Mucosa of gallbladder (tissue), 1 donor: ENCODE data around the gene PLCH2. TPM values are rescaled to one million over a fixed set of nuclear protein-coding genes. Genes with fewer than 3 reads are reported as not detected.
"Not testable (repeated sequence)": the region's sequence is repeated elsewhere in the genome, so short reads cannot be mapped to it uniquely, and the experiment has no call there.

Experiments
- DNase-seq: peaks from one replicate; pipeline ENCODE4 v3.0.0-alpha.2; 2020; ENCODE audit warnings: low spot score
- total RNA-seq: library from RNA; stranded (reverse); gene quantifications from one replicate; pipeline ENCODE4 v1.2.1, GENCODE V29; 2021
- donor health status: DM: no; HTN: no; CAD: no.

The PLCH2 gene
- total RNA-seq, 1 donor from 2014 or later, result 8.1 TPM

DNA sequence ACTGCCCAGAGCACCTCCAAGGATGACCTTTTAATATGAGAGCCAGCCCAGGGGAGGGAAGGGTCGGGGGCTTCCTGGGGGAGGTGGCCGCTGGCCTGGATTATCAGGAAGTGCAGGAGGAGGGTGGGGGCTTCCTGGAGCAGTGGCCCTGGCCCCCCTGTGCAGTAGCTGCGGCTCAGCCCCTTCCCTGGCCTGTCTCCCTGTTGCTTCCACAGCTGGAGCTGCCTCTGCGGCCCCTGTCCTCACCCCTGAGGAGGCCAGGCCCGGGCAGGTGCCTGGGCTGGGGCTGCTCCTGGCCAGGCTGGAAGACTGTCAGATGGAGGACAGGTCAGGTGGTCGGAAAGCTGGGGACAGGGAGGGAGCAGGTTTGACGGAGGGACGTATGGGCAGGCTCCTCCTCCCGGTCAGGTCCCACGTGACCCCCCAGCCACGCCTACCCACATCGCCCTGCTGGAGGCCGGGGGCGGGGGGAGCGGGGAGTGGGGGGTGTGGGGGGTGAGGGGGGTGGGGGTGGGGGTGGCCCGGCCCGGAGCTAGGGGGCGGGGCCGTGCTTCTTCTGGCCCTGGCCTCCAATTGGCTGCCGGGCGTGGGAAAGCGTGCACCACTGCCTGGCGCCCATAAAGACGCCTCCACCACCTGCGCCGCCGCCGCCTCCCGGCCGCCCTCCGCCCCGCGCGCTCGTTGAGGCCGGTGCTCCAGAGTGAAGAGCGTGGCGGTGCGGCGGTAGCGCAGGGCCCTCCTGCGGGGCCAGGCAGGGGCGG lies 69.8 kb downstream of the PLCH2 start:
- DNase-seq, result peak; percentile 92

- DNase-seq, result peak; percentile 90
Observed at GRCh38 chr1:2546515-2547209, 70.6 kb downstream of the PLCH2 start.

DNA sequence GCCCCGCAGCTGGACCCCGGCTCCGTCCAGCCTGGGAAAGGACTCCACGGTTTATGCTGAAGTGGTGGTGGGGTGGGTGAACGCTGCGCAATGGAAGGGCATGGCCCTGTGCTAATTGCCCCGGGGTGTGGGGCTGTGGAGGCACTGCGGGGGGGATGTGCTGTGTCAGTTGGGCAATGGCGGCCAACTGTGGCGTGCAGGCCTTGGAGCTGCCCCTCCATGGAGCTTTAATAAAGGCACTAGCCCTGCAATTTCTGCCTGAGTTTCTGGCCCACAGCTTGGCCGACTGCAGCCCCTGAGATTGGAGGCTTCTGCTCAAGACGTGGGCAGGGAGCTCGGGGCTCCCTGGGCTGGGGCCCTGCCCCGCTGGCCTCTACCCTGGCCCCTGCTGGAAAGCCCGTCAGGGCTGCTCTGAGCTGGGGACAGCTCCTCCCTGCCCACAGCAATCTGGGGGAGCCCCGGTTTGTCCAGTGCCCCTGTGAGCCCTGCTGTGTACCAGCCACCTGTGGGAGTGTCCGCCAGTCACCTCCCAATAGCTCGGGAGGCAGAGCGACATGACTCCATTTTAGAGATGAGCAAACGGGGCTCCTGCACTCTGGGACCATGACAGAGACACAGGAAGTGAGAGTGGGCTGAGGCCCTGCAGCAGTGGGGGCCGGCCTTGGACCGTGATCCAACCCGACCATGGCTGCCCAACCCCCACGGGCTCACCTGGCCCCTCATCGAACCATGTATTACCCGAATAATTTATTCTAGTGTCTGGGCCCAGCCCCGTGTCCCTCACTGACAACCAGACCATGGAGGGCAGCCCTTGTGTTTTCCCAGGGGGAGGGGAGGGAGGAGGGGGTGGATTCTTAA lies 71.3 kb downstream of the PLCH2 start:
- no peak for DNase-seq

DNA sequence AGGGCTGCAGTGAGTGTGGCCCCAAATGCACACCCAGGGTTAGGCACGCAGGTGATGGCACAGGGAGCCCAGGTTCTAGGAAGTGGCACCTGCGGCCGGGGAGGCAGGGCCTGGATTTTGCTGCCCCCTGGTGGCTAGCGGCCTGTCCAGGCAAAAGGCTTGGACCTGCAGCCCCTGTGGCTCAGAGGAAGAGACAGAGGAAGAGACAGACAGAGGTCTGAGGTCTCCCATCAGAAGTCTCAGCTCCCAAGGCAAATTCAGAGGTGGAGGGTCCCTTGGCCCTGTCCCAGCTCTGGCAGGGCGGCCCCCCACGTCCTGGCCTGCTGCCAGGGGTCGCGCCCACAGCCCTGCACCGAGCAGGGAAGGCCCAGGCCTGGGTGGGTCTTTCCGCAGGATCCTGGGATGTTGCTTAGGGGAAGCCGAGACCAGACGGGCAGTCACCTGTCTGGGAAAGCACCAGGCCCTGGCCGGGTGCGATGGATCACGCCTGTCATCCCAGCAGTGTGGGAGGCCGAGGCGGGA lies 72.0 kb downstream of the PLCH2 start:
- peak; percentile 86 for DNase-seq

DNA sequence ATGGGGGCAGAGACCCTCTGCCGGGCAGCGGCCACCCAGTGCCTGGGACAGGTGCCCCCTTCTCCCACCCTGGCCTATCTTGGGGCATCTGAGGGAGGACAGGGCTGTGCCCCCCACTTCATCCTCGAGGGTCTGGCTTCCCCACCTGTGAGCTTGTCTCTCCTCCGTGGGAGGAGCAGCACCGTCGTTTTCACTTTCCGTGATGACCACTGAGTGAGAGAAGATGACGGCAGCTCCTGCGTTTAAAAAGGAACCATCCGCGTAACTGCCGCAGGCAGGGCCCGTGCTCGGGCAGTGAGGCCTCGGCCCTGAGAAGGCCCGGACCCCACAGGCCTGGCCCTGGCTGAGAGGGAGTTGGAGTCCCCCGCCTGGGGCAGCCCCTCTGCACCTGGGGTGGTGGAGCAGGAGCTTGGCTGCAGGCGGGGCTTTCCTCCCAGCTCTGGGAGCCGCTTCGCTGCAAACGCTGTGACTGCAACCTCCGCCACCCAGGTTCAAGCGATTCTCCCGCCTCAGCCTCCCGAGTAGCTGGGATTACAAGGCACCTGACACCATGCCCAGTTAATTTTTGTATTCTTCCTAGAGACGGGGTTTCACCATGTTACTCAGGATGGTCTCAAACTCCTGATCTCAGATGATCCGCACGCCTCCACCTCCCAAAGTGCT lies 73.4 kb downstream of the PLCH2 start:
- not testable (repeated sequence) for DNase-seq

- DNase-seq, result not testable (repeated sequence)
Observed at GRCh38 chr1:2550309-2550861, 74.3 kb downstream of the PLCH2 start.

DNA sequence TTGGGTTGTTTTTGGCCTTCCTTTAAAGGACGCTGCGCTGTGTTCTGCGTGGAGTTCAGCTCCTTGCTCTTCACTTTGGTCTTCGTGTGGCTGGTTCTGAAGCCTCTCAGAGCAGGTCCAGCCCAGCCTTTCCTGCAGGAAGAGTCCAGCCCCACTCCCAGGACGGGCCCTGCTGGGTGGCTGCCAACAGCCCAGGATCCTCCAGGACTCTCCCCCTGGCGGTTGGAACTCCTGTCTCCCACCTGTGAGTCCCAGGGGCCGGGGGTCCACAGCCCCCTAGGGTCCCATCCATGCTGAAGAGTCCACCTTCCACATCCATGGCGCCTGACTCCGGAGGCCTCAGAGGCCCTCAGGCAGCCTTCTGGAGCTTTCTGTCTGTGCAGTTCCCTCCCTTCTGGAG lies 75.5 kb downstream of the PLCH2 start:
- DNase-seq, result not testable (repeated sequence)

GRCh38 chr1:2552189-2552588 lies 76.1 kb downstream of the PLCH2 start:
- no peak for DNase-seq

DNA sequence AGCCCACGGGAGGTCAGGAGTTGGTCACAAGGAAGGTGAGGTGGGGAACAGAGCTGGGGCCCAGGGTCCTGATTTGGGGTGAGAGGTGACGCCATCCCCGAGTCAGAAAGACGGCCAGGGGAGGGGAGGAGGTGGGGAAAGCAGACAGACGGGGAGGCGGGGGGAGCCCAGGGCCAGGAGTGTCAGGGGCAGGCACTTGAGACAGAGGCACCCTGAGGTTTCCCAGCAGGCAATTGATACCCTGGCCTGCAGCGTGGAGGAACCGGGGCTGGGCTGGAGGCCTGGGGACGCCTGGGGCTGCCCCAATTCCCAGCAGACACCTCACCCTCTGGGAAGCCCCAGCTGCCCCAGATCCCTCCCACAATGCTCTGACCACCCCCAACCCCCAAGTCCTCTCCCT lies 77.0 kb downstream of the PLCH2 start:
- not testable (repeated sequence) for DNase-seq

GRCh38 chr1:2553871-2554620 lies 78.0 kb downstream of the PLCH2 start:
- no peak for DNase-seq

DNA sequence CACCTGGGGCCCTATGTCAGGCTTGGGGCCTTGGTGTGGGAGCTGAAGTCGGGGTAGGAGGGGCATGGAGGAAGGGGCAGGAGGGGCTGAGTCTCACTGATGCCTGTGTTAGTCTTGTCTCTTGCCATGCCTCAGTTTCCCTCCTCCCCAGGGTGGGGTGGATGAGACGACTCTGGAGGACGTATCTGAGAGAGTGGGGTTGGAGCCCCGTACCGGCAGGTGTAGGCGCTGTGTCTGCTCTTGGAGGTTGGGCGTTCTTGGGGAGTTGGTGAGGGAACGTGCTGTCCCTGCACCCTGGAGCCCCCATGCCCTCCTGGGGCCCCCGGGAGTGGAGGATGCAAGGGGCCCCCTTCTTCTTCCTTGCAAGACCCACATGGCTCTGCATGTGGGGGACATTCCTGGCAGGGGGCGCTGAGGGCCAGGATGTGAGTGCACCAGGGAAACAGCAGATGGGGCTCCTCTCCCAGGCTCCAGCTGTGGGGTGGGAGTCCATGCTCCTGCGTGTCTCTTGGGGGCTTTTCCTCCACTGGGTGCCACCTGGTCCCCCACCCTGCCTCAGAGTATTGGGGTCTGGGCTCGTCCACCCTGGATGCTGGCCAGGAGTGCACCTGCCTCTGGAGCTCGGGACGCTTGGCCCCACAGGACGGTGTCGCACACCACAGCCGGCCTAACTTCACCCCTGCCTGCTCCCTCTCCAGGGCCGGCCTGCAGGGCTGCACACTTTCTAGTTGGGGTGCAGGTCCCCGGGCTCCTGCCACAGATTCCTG lies 78.7 kb downstream of the PLCH2 start:
- DNase-seq, result peak; percentile 33

Other genes with a start within 250 kb of the PLCH2 start
- gene SKI, start 248.0 kb upstream of the PLCH2 start, total RNA-seq, result 78.9 TPM
- gene MORN1, start 84.7 kb upstream of the PLCH2 start, total RNA-seq, result 24.4 TPM
- 172 TPM for gene RER1, start 84.4 kb upstream of the PLCH2 start, total RNA-seq
- gene PEX10, start 63.7 kb upstream of the PLCH2 start, total RNA-seq, result 17.9 TPM
- 39.9 TPM for gene PANK4, start 50.3 kb downstream of the PLCH2 start, total RNA-seq
- 0.20 TPM for gene HES5, start 54.0 kb downstream of the PLCH2 start, total RNA-seq
- 231 TPM for gene TNFRSF14, start 80.1 kb downstream of the PLCH2 start, total RNA-seq
- gene PRXL2B, start 110.5 kb downstream of the PLCH2 start, total RNA-seq, result 133 TPM
- gene MMEL1, start 156.7 kb downstream of the PLCH2 start, total RNA-seq, result 22.9 TPM